HL-60 (cell line): ENCODE data around the gene ALG8.

Experiments
- DNase-seq, 2 experiments: peaks; one replicate each; pipeline ENCODE4 v3.0.0-alpha.2; 2010 to 2020; ENCODE audit warnings: low read depth in 1 of 2, low spot score in 1 of 2
- H3K27ac ChIP-seq: fragments of 250-450 bp; sonication (Bioruptor Pico); replicated peaks from 2 replicates; pipeline ENCODE4 v1.5.1; 2020; ENCODE audit warnings: mild to moderate bottlenecking, moderate library complexity
- H3K27me3 ChIP-seq: fragments of 250-450 bp; sonication (Bioruptor Pico); 2 replicates; pipeline ENCODE4 v1.5.1; 2021; ENCODE audit warnings: mild to moderate bottlenecking, moderate library complexity; ENCODE audit not compliant: insufficient read depth, poor library complexity, severe bottlenecking
- H3K4me3 ChIP-seq: replicated peaks from 2 replicates; pipeline ENCODE4 v1.5.1; 2011; ENCODE audit warnings: mild to moderate bottlenecking, control low read depth, low read length; ENCODE audit not compliant: insufficient read depth
- CTCF ChIP-seq: IDR thresholded peaks from one replicate; pipeline ENCODE4 v1.5.1; 2011; ENCODE audit warnings: low read length, control low read depth, inconsistent platforms; ENCODE audit not compliant: insufficient read depth
- GABPA ChIP-seq: IDR thresholded peaks from 2 replicates; pipeline ENCODE4 v1.6.1; 2012; ENCODE audit warnings: low read depth
- POLR2AphosphoS5 ChIP-seq: IDR thresholded peaks from 2 replicates; pipeline ENCODE4 v1.6.1; 2012; ENCODE audit warnings: low read depth
- REST ChIP-seq: IDR thresholded peaks from 2 replicates; pipeline ENCODE4 v1.6.1; 2012; ENCODE audit warnings: low read depth; ENCODE audit not compliant: insufficient replicate concordance
- SPI1 ChIP-seq: IDR thresholded peaks from 2 replicates; pipeline ENCODE4 v1.6.1; 2012; ENCODE audit warnings: low read depth, mild to moderate bottlenecking, borderline replicate concordance

The ALG8 gene

GRCh38 chr11:78156127-78156844 lies 16.9 kb upstream of the ALG8 start:
- Histone ChIP-seq H3K27me3 (no peaks in the 10 kb centered on the region), H3K27ac (no peak overlapping the region), H3K4me3 (no peak overlapping the region)
- DNase-seq = no peak
- TF ChIP-seq SPI1 (no peak), POLR2AphosphoS5 (no peak), REST (no peak), CTCF (no peak), GABPA (no peak)

GRCh38 chr11:78151804-78152203 lies 12.4 kb upstream of the ALG8 start:
- TF ChIP-seq CTCF = no peak
- no peak for TF ChIP-seq REST

GRCh38 chr11:78150754-78151153 lies 11.3 kb upstream of the ALG8 start:
- Histone ChIP-seq H3K4me3 (no peak overlapping the region), H3K27me3 (no peaks in the 10 kb centered on the region), H3K27ac (no peak overlapping the region)
- no peak for DNase-seq
- TF ChIP-seq CTCF = no peak
- TF ChIP-seq GABPA = no peak
- no peak for TF ChIP-seq POLR2AphosphoS5
- no peak for TF ChIP-seq SPI1
- no peak for TF ChIP-seq REST

More at GRCh38 chr11:78151804-78152203, 12.4 kb upstream of the ALG8 start:
- H3K27ac ChIP-seq = no peak overlapping the region
- no peaks in the 10 kb centered on the region for H3K27me3 ChIP-seq
- DNase-seq = no peak
- no peak overlapping the region for H3K4me3 ChIP-seq
